Stimulated activated CD4-positive, alpha-beta T cell treated with anti-CD3 and anti-CD28 coated beads, Interleukin-12 subunit alpha, Interleukin-12 subunit beta, amount 100 ng/mL, for 48 hours (primary cell): Measurements from ENCODE around the gene ADGRG1.
"Not testable (repeated sequence)": the region's sequence is repeated elsewhere in the genome, so short reads cannot be mapped to it uniquely, and the experiment has no call there.

Experiments used
- DNase-seq, 3 donors: peaks; one replicate each; pipeline ENCODE4 v3.0.0-alpha.2; 2020; ENCODE audit warnings: low read depth in 2 of 3, low spot score in 1 of 3

Gene ADGRG1

DNA sequence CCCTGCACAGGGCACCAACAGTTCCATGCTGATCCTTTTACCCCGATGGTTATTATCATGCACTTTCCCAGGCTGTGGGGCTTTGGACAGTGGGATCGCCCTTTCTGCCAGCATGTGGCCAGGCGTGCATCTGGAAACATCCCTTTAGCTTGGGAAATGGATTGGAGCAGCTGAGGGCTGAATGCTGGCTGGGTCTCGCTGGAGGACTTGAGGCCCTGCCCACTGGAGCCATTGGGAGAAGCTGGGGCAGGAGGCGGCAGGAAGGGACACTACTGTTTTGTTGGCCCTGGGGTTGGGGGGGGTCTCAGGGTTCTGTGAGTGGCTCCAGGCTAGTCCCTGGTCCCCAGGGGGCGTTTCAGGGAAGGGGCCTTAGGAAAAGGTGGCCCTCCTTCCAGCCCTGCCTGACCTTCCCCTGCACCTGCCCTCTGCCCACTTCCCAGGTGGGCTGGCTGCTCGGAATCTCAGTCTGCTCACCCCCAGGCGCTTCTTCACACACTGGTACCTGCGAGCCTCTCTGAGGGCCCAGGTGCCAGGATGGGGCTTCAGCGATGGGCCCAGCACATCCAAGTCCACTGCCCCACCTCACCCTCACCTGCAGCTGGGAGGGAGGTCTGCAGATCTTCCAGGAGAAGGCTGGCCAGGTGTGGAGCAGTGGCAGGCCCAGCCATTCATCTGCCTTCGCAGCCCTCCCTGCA lies 38.1 kb downstream of the ADGRG1 start:
- DNase-seq: no peak

DNA sequence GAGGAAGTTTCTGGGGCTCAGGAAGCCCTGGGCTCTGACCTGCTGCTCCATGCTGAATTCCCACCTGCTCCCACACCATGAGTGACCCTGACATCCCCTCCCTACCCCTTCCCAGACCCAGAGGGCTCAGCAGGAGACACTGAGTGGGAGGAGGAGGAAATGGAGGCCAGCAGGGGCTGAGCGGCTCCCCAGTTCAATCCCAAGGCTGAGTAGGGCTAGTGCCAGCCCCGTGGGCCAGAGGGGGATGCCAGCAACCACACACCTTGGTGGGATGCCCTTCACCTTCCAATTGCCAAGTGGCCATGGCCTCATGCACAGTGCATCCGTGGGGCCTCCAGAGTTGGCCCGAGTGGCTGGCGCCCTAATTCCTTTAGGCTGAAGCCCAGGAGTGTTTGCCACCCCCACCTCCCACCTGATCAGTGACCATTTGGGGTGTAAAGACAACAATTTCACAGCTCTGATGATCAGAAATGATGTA lies 38.7 kb downstream of the ADGRG1 start:
- DNase-seq: no peak

DNA sequence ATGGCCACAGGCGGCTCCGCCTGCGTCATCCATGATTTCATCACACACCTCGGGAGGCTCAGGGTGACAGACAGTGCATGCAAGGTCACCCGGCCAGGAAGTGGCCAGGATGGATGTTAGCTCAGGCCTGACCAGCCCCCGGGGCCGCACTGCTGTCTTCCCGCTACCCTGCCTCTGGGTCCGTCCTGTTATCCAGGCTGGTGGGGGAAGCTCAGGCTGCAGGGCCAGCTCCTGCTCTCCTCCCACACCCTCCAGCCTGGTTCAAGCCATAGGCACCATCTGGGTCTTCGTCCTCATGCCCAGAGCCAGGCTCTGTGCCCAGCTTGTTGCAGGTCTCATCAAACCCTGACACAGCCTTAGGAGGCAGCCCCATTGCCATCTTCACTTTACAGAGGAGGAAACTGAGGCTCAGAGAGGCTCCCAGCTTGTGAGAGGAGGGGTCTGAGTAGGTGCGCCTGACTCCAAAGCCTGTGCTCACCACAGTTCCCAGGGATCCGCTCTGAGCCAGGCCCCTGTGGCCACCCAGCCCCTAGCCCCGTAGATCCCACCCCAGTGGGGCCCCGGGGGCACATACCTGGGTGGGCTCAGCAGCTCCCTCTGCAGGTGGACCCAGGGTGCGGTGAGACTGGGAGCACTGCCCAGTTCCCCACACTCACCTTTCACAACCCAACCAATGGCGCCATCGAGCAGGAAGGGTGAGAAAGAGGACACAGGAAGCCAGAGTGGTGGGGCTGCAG lies 39.3 kb downstream of the ADGRG1 start:
- no peak for DNase-seq

DNA sequence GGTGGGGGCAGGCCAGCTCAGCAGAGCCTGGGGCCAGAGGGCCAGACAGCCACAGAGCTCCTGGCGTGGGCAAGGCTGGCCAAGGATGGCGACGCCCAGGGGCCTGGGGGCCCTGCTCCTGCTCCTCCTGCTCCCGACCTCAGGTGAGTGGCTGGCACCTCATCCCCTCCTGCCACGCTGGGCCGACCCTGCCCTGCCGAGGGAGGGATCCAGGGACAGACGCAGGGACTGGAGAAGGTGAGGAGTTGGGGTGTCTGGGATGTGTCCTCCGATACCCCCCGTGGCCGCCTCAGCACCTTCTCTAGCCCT lies 39.8 kb downstream of the ADGRG1 start, which contains the start of gene ADGRG3:
TSS of gene ADGRG3 (plus strand) at position 44 of the 309 bp plus-strand sequence. CDS start at position 86, 42 bp downstream.
- no peak for DNase-seq

DNA sequence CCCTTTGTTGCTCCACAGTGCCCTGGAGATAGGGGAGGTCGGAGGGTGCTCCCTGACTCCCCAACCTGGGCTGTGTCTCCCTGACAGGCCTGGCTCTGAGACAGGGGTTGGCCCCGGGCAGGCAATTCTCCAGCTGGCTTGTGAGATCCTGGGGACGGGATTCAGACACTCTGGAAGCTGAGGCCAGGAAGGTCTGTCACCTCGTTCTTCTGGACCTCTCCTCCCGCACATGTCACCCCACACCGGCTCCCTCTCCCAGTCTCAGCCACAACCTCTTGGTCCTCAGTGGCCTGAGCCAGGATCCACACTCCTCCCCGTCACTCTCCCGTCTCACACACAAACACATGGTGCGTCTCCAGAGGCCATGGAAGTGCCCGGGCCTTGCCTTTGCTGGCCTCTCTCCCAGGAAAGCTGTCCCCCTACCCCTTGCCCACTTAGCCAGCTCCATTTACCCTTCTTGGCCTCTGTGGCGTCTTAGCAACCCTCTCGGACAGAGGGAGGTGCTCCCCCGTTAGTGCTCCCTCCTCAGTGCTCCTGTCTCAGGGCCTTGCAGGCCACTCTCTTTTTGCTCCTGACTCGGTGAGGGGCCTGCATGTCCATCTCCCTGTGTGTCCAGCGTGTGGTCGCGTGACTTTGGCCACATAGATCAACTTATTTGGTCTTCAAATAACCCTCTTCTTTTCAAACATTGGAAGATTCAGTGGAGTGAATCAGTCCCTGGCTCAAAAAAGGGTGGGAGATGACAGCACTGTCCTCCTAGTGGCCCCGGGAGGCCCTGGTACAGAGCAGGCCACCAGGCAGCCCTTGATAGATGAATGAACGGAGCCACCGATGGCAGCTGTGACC lies 40.4 kb downstream of the ADGRG1 start:
- no peak for DNase-seq

- no peak for DNase-seq
Measured at GRCh38 chr16:57669476-57670162, 41.2 kb downstream of the ADGRG1 start.

DNA sequence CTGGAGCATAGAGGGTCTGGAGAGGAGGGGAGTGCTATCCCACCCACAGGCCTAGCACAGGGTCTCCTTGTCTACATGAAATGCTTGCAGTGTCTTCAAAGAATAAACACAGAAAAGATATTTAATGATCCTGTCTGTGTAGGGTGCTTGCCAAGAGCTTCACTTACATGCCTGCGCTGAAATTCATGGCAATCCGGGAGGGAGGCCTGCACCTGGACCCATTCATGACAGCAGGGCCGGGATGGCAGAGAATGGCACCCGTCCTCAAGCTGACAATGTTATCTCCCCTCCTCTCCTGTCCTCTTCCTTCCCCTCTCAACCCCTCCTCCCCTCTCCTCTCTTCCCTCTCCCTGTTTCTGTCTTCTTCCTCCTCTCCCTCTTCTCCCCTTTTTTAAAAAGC lies 41.8 kb downstream of the ADGRG1 start:
- no peak for DNase-seq

DNA sequence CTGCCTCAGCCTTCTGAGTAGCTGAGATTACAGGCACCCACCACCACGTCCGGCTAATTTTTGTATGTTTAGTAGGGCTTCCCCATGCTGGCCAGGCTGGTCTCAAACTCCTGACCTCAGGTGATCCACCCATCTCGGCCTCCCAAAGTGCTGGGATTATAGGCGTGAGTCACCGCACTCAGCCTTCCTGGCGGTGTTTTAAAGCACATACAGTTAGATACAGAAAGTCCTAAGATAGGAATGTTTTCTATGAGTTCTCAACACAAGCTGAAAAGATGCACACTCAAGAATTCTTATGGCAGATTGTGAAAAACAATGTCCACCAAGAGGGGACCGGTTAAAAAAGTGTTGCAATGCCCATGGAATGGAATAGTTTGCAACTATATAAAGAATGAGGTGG lies 43.0 kb downstream of the ADGRG1 start:
- not testable (repeated sequence) for DNase-seq

- no peak for DNase-seq
Measured at GRCh38 chr16:57672416-57672815, 44.0 kb downstream of the ADGRG1 start.

DNA sequence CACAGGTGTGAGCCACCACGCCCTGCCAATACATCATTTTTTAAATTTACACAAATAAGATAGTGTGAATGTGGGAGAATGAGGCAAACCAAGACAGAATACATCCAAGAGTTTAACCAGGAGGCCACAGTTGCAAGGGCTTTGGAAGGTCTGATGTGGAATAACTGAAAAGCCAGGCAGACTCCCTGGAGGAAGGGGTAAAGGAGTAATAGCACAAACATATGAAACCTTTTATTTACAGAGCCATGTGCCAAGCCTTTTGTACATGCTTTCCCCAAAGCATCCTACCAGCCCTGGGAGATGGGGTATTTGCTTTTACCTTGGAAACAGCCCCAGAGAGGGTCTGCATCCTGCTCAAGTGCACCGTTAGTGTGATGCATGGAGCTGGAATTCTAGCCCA lies 44.4 kb downstream of the ADGRG1 start:
- no peak for DNase-seq

- no peak for DNase-seq
Measured at GRCh38 chr16:57675741-57676551, 47.5 kb downstream of the ADGRG1 start.

DNA sequence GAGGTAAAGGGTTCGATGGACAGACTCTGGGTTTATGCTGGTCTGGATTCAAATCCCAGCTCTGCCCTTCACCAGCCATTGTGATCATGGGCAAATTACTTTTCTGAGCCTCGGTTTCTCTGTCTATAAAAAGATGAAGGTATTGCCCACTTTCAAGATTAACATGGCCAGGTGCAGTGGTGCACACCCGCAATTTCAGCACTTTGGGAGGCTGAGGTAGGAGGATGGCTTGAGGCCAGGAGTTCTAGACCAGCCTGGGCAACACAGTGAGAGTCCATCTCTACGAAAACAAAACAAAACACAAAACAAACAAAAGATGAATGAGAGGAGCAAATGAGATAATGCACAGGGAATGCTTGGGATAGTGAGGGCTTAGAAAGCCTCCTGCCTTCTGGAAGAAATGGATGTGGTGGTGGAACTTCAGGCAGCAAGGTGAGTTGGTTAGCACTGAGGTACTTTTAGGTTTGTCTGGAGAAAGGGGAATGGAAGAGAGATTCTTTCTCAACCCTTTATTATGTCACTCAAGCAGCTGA lies 48.2 kb downstream of the ADGRG1 start:
- no peak for DNase-seq

DNA sequence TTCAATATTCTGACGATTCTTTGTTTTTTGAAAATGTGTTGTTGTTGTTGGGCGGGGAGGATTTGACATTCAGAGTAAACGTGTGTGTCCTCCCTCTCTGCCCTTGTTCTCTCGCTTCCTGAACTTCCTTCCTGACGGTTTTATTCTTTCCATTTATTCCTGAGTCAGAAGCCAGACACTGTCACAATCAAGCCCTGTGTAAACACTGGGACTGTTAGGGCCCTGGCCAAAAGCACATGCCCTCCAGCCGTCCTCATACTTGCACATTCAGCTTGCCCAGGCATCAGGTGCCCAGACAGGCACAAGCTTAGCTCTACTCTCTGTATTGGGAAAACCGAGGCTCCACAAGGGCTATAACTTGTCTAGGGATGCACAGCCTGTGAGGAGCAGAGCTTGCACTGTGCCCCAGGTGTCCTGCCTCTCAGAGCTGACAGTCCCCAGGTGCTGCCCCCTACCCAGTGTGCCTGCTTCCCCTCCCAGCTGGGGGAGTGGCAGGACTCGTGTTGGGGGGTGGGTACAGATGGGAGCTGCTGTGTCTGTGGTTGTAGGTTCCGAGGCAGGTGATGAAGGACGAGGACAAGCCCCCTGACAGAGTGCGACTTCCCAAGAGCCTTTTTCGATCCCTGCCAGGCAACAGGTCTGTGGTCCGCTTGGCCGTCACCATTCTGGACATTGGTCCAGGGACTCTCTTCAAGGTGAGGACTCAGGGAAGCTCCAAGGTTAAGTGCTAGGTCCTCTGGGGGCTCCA lies 49.4 kb downstream of the ADGRG1 start:
- no peak for DNase-seq

DNA sequence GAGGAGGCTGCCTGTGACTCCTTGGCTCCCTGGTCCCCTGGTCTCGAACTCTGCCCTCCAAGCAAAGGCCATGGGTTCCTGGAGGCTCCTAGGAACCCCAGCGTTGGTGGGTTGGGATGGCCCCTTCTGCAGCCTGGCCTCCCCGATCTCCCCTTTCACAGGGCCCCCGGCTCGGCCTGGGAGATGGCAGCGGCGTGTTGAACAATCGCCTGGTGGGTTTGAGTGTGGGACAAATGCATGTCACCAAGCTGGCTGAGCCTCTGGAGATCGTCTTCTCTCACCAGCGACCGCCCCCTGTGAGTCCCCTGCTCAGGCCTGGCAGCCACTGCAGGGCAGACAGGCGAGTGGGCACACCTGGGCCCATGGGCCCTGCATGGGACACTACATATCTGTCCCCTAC lies 50.6 kb downstream of the ADGRG1 start:
- no peak for DNase-seq

DNA sequence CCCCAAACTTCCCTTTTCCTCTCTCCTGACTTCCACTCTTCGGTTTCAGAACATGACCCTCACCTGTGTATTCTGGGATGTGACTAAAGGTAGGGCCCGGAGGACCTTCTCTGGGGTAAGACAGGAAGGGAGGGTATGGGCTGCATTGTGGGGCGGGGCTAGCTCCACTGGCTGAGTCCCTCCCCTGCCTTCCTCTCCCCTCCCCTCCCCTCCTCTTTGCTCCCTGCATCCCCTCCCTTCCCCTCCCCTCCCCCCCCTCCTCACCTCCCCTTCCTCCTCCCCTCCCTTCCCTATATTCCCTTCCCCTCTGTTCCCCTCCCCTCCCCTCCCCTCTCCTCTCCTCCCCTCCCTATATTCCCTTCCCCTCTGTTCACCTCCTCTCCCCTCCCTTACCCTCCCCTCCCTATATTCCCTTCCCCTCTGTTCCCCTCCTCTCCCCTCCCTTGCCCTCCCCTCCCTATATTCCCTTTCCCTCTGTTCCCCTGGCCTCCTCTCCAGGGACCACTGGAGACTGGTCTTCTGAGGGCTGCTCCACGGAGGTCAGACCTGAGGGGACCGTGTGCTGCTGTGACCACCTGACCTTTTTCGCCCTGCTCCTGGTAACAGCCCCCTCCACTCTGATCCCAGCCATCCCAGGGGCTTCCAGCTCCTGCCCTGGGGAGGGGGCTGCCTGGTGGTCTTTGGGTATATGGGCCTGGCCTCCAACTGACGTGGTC lies 51.5 kb downstream of the ADGRG1 start:
- no peak for DNase-seq

GRCh38 chr16:57680842-57681375 lies 52.5 kb downstream of the ADGRG1 start:
- DNase-seq: no peak

GRCh38 chr16:57681950-57682728 lies 53.7 kb downstream of the ADGRG1 start:
- no peak for DNase-seq
